ENCODE measurements around the gene COX7C. TPM values are rescaled to one million over a fixed set of nuclear protein-coding genes. Genes with fewer than 3 reads are reported as not detected.

Gene COX7C, protein sequence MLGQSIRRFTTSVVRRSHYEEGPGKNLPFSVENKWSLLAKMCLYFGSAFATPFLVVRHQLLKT
- total RNA-seq = 149 and 180 TPM in 2 replicates

DNA sequence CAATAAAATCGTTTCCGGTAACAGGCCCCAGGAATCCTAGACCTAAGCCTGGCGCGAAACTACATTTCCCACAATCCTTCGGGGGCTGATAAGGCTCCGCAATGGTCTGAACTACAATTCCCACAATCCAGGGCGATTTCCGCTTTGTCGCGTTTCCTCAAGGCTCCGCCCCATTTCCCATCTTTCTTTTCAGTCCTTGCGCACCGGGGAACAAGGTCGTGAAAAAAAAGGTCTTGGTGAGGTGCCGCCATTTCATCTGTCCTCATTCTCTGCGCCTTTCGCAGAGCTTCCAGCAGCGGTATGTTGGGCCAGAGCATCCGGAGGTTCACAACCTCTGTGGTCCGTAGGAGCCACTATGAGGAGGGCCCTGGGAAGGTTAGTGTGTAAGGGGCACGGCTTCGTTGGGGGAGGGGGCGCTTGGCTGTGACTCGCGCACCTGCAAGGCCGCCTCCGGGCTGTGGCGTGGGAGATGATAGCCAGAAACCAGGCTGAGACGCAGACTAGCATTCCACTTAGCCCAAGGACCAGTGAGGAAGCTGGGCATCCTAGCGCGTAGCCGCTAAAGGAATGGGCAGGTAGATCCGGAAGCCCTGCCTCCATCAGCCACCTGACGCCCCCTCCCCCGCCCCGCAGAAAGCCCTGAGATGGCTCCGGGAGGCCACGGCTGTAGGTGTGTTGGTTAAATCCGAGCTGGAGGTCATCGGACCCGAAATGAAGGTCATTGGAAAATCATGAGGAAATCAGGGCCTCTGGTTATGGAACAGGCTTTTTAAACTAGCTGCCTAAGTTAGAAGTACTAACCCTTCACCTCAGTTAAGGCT is at the start of gene COX7C:
COX7C (plus strand) TSS at position 186 of the 821 bp plus-strand sequence; CDS start at position 301, 115 bp downstream.

